BLaER1 treated with 17β-estradiol and CSF1 and Interleukin-3, amounts not matched to agents 10 nM and 100 nM (cell line): Measurements from ENCODE around the gene BRSK2.

Source experiments
- H3K27ac ChIP-seq, 11 experiments: shearing (Covaris generic); formaldehyde crosslinking; 2 replicates each; pipeline ENCODE4 v1.8.1; 2022
- H3K27me3 ChIP-seq, 11 experiments: shearing (Covaris generic); formaldehyde crosslinking; 2 replicates each; pipeline ENCODE4 v1.8.1; 2022
- H3K36me3 ChIP-seq, 11 experiments: shearing (Covaris generic); formaldehyde crosslinking; 2 replicates each; pipeline ENCODE4 v1.8.1; 2022
- H3K4me1 ChIP-seq, 10 experiments: shearing (Covaris generic); formaldehyde crosslinking; 2 replicates each; pipeline ENCODE4 v1.8.1; 2022
- H3K4me2 ChIP-seq, 11 experiments: shearing (Covaris generic); formaldehyde crosslinking; 2 replicates each; pipeline ENCODE4 v1.8.1; 2022
- H3K4me3 ChIP-seq, 10 experiments: shearing (Covaris generic); formaldehyde crosslinking; 2 replicates each; pipeline ENCODE4 v1.8.1; 2022
- H3K9ac ChIP-seq, 11 experiments: shearing (Covaris generic); formaldehyde crosslinking; 2 replicates each; pipeline ENCODE4 v1.8.1; 2022
- H3K9me3 ChIP-seq, 11 experiments: shearing (Covaris generic); formaldehyde crosslinking; replicated peaks in 1 of 11; 2 replicates each; pipeline ENCODE4 v1.8.1; 2022
- H4K20me1 ChIP-seq, 11 experiments: shearing (Covaris generic); formaldehyde crosslinking; 2 replicates each; pipeline ENCODE4 v1.8.1; 2022
- Cebpa-rat ChIP-seq, 11 experiments: shearing (Covaris generic); IDR thresholded peaks; 2 replicates each; pipeline ENCODE4 v1.8.1; 2022

The BRSK2 gene

GRCh38 chr11:1456176-1456575 lies 66.4 kb downstream of the BRSK2 start:
- Histone ChIP-seq H3K4me1 (peaks cover 0 to 77% (median 35%) of the 10 kb centered on the region in 10 experiments; a peak in 17 of 20 replicates), H3K27me3 (no peaks in the 10 kb centered on the region), H3K4me3 (no peak overlapping the region), H3K36me3 (no peaks in the 10 kb centered on the region), H3K4me2 (peak overlapping the region in 10 of 11 experiments; percentile 18 to 72 (median 52); a peak in 18 of 22 replicates), H3K9me3 (no peaks in the 10 kb centered on the region), H4K20me1 (peaks cover 0 to 78% (median 4%) of the 10 kb centered on the region in 11 experiments; a peak in 12 of 22 replicates), H3K9ac (peak overlapping the region in 2 of 11 experiments; percentile 23 to 44; a peak in 2 of 22 replicates), H3K27ac (no peak overlapping the region)
- no peak for TF ChIP-seq Cebpa-rat (IDR thresholded peaks at IDR 0.05)

GRCh38 chr11:1456596-1457325 lies 67.0 kb downstream of the BRSK2 start:
- H3K9ac ChIP-seq: no peak overlapping the region
- no peaks in the 10 kb centered on the region for H3K36me3 ChIP-seq
- peaks cover 0 to 72% (median 2%) of the 10 kb centered on the region in 11 experiments; a peak in 12 of 22 replicates for H4K20me1 ChIP-seq
- H3K4me3 ChIP-seq: no peak overlapping the region
- H3K27ac ChIP-seq: no peak overlapping the region
- no peaks in the 10 kb centered on the region for H3K9me3 ChIP-seq
- no peak for TF ChIP-seq Cebpa-rat (IDR thresholded peaks at IDR 0.05)
- no peaks in the 10 kb centered on the region for H3K27me3 ChIP-seq
- peak overlapping the region in 8 of 11 experiments; percentile 43 to 72 (median 54); a peak in 12 of 22 replicates for H3K4me2 ChIP-seq
- H3K4me1 ChIP-seq: peaks cover 0 to 71% (median 35%) of the 10 kb centered on the region in 10 experiments; a peak in 17 of 20 replicates

- Histone ChIP-seq H3K36me3 (no peaks in the 10 kb centered on the region), H4K20me1 (peaks cover 0 to 72% (median 0%) of the 10 kb centered on the region in 11 experiments; a peak in 11 of 22 replicates), H3K9ac (no peak overlapping the region), H3K9me3 (no peaks in the 10 kb centered on the region), H3K4me1 (peaks cover 0 to 66% (median 35%) of the 10 kb centered on the region in 10 experiments; a peak in 17 of 20 replicates), H3K4me2 (peak overlapping the region in 2 of 11 experiments; percentile 51 to 72; a peak in 1 of 22 replicates), H3K4me3 (no peak overlapping the region), H3K27ac (no peak overlapping the region), H3K27me3 (no peaks in the 10 kb centered on the region)
- no peak for TF ChIP-seq Cebpa-rat (IDR thresholded peaks at IDR 0.05)
Observed at GRCh38 chr11:1457326-1457680, 67.6 kb downstream of the BRSK2 start.

GRCh38 chr11:1457856-1458255 lies 68.1 kb downstream of the BRSK2 start:
- H4K20me1 ChIP-seq: peaks cover 0 to 72% (median 0%) of the 10 kb centered on the region in 11 experiments; a peak in 11 of 22 replicates
- H3K27ac ChIP-seq: no peak overlapping the region
- no peaks in the 10 kb centered on the region for H3K36me3 ChIP-seq
- H3K4me2 ChIP-seq: no peak overlapping the region
- peaks cover 0 to 62% (median 35%) of the 10 kb centered on the region in 10 experiments; a peak in 17 of 20 replicates for H3K4me1 ChIP-seq
- no peak for TF ChIP-seq Cebpa-rat (IDR thresholded peaks at IDR 0.05)
- H3K9ac ChIP-seq: no peak overlapping the region; a peak in 1 of 22 replicates
- H3K4me3 ChIP-seq: no peak overlapping the region
- H3K27me3 ChIP-seq: no peaks in the 10 kb centered on the region
- H3K9me3 ChIP-seq: no peaks in the 10 kb centered on the region

GRCh38 chr11:1458340-1459218 lies 68.8 kb downstream of the BRSK2 start:
- Histone ChIP-seq H3K27me3 (no peaks in the 10 kb centered on the region), H3K9me3 (peaks cover 0 to 2% (median 0%) of the 10 kb centered on the region in 11 experiments; a peak in 8 of 22 replicates), H3K36me3 (peaks cover 0 to under 1% (median 0%) of the 10 kb centered on the region in 11 experiments; a peak in 2 of 22 replicates), H3K4me3 (no peak overlapping the region), H4K20me1 (peaks cover 0 to 72% (median 4%) of the 10 kb centered on the region in 11 experiments; a peak in 11 of 22 replicates), H3K9ac (peak overlapping the region in 1 of 11 experiments; percentile 13; a peak in 1 of 22 replicates), H3K4me2 (no peak overlapping the region), H3K4me1 (peaks cover 0 to 55% (median 31%) of the 10 kb centered on the region in 10 experiments; a peak in 17 of 20 replicates), H3K27ac (no peak overlapping the region)
- TF ChIP-seq Cebpa-rat (IDR thresholded peaks at IDR 0.05): no peak

- no peak overlapping the region for H3K4me3 ChIP-seq
- H3K9me3 ChIP-seq: peaks cover 0 to 8% (median 5%) of the 10 kb centered on the region in 11 experiments; a peak in 12 of 22 replicates
- peaks cover 0 to 66% (median 4%) of the 10 kb centered on the region in 11 experiments; a peak in 9 of 22 replicates for H4K20me1 ChIP-seq
- H3K36me3 ChIP-seq: peaks cover 0 to 4% (median 0%) of the 10 kb centered on the region in 11 experiments; a peak in 5 of 22 replicates
- no peak overlapping the region for H3K4me2 ChIP-seq
- H3K9ac ChIP-seq: no peak overlapping the region
- H3K4me1 ChIP-seq: peaks cover 0 to 53% (median 25%) of the 10 kb centered on the region in 10 experiments; a peak in 17 of 20 replicates
- no peak overlapping the region for H3K27ac ChIP-seq
- no peak for TF ChIP-seq Cebpa-rat (IDR thresholded peaks at IDR 0.05)
- no peaks in the 10 kb centered on the region for H3K27me3 ChIP-seq
Observed at GRCh38 chr11:1459219-1459575, 69.5 kb downstream of the BRSK2 start.

GRCh38 chr11:1459764-1460395 lies 70.1 kb downstream of the BRSK2 start:
- no peak for TF ChIP-seq Cebpa-rat (IDR thresholded peaks at IDR 0.05)
- H4K20me1 ChIP-seq: peaks cover 0 to 65% (median 4%) of the 10 kb centered on the region in 11 experiments; a peak in 8 of 22 replicates
- peaks cover 0 to 8% (median 0%) of the 10 kb centered on the region in 11 experiments; a peak in 5 of 22 replicates for H3K36me3 ChIP-seq

GRCh38 chr11:1460396-1460985 lies 70.8 kb downstream of the BRSK2 start:
- H3K4me3 ChIP-seq: no peak overlapping the region
- no peaks in the 10 kb centered on the region for H3K27me3 ChIP-seq
- no peak for TF ChIP-seq Cebpa-rat (IDR thresholded peaks at IDR 0.05)
- H4K20me1 ChIP-seq: peaks cover 0 to 69% (median 4%) of the 10 kb centered on the region in 11 experiments; a peak in 8 of 22 replicates
- peaks cover 0 to 46% (median 20%) of the 10 kb centered on the region in 10 experiments; a peak in 17 of 20 replicates for H3K4me1 ChIP-seq
- peaks cover 0 to 21% (median 9%) of the 10 kb centered on the region in 11 experiments; a peak in 12 of 22 replicates for H3K9me3 ChIP-seq
- no peak overlapping the region for H3K9ac ChIP-seq
- peaks cover 0 to 13% (median 0%) of the 10 kb centered on the region in 11 experiments; a peak in 6 of 22 replicates for H3K36me3 ChIP-seq
- no peak overlapping the region for H3K27ac ChIP-seq
- no peak overlapping the region for H3K4me2 ChIP-seq

More at GRCh38 chr11:1459764-1460395, 70.1 kb downstream of the BRSK2 start:
- peaks cover 0 to 15% (median 9%) of the 10 kb centered on the region in 11 experiments; a peak in 12 of 22 replicates for H3K9me3 ChIP-seq
- H3K4me1 ChIP-seq: peaks cover 0 to 49% (median 23%) of the 10 kb centered on the region in 10 experiments; a peak in 17 of 20 replicates
- no peak overlapping the region for H3K27ac ChIP-seq
- H3K27me3 ChIP-seq: no peaks in the 10 kb centered on the region
- H3K4me2 ChIP-seq: no peak overlapping the region
- H3K9ac ChIP-seq: no peak overlapping the region
- no peak overlapping the region for H3K4me3 ChIP-seq
